RPMI7951 (cell line): ENCODE results near the gene QSOX1. TPM values are rescaled to one million over a fixed set of nuclear protein-coding genes. Genes with fewer than 3 reads are reported as not detected.
A peak's percentile ranks its signal among the peaks of the same experiment; 100 is the strongest.

ENCODE experiments used
- DNase-seq: peaks from one replicate; pipeline ENCODE4 v3.0.0-alpha.2; 2012; ENCODE audit warnings: low read depth
- total RNA-seq: library from RNA; depleted of rRNA; stranded (reverse); fragments of >200 nt; shearing (Covaris generic); gene quantifications from 2 replicates; pipeline ENCODE4 v1.2.3, GENCODE V29; 2014

The QSOX1 gene
- total RNA-seq, 1 experiment from 2014 or later = 53.3 TPM

GRCh38 chr1:180145446-180145845 lies 9.2 kb upstream of the QSOX1 start:
- no peak for DNase-seq

GRCh38 chr1:180150982-180151381 lies 3.7 kb upstream of the QSOX1 start:
- no peak for DNase-seq

- DNase-seq = peak; percentile 61
These were observed 3.2 kb upstream of the QSOX1 start for GRCh38 chr1:180151508-180151907.

- DNase-seq = no peak
These were observed 2.1 kb upstream of the QSOX1 start for GRCh38 chr1:180152588-180152987.

GRCh38 chr1:180153032-180153431 lies 1.6 kb upstream of the QSOX1 start:
- no peak for DNase-seq

- no peak for DNase-seq
These were observed 705 bp upstream of the QSOX1 start for GRCh38 chr1:180154003-180154324.

GRCh38 chr1:180155182-180155682 lies 563 bp downstream of the QSOX1 start:
- DNase-seq = no peak

- no peak for DNase-seq
These were observed 1.5 kb downstream of the QSOX1 start for GRCh38 chr1:180156201-180156600.

GRCh38 chr1:180156631-180157091 lies 2.0 kb downstream of the QSOX1 start:
- DNase-seq = peak; percentile 39

- peak; percentile 45 for DNase-seq
These were observed 2.4 kb downstream of the QSOX1 start for GRCh38 chr1:180157108-180157507.

- no peak for DNase-seq
These were observed 2.9 kb downstream of the QSOX1 start for GRCh38 chr1:180157576-180158057.

- DNase-seq = no peak
These were observed 3.8 kb downstream of the QSOX1 start for GRCh38 chr1:180158149-180159147.

GRCh38 chr1:180160357-180160756 lies 5.7 kb downstream of the QSOX1 start:
- DNase-seq = no peak

GRCh38 chr1:180163041-180163440 lies 8.4 kb downstream of the QSOX1 start:
- DNase-seq = no peak

GRCh38 chr1:180165096-180165495 lies 10.4 kb downstream of the QSOX1 start:
- no peak for DNase-seq

GRCh38 chr1:180165509-180166435 lies 11.1 kb downstream of the QSOX1 start:
- no peak for DNase-seq

- DNase-seq = no peak
These were observed 11.7 kb downstream of the QSOX1 start for GRCh38 chr1:180166436-180166800.

GRCh38 chr1:180167021-180167701 lies 12.5 kb downstream of the QSOX1 start:
- no peak for DNase-seq

GRCh38 chr1:180167721-180168467 lies 13.2 kb downstream of the QSOX1 start:
- no peak for DNase-seq

- DNase-seq = peak; percentile 16
These were observed 14.3 kb downstream of the QSOX1 start for GRCh38 chr1:180168786-180169639.
